Progenitor cell of endocrine pancreas (in vitro differentiated cells): ENCODE measurements around the gene ARHGAP12. TPM values are rescaled to one million over a fixed set of nuclear protein-coding genes. Genes with fewer than 3 reads are reported as not detected.

Experiments
- DNase-seq: peaks from one replicate; pipeline ENCODE4 v3.0.0; 2021; ENCODE audit warnings: low spot score; ENCODE audit not compliant: unreplicated experiment
- H3K27ac Mint-ChIP-seq: 2 replicates; pipeline ENCODE4 v1.8.0; 2021; ENCODE audit warnings: mild to moderate bottlenecking, moderate library complexity, mixed read lengths
- H3K27me3 Mint-ChIP-seq: 2 replicates; pipeline ENCODE4 v1.8.0; 2021; ENCODE audit warnings: mixed read lengths
- H3K36me3 Mint-ChIP-seq: 2 replicates; pipeline ENCODE4 v1.8.0; 2022; ENCODE audit warnings: mixed read lengths; ENCODE audit not compliant: insufficient read depth
- H3K4me1 Mint-ChIP-seq: 2 replicates; pipeline ENCODE4 v1.8.0; 2021; ENCODE audit warnings: low read depth, mixed read lengths
- H3K4me3 Mint-ChIP-seq: 2 replicates; pipeline ENCODE4 v1.8.0; 2021; ENCODE audit warnings: low read depth, mild to moderate bottlenecking, moderate library complexity, mixed read lengths
- H3K9me3 Mint-ChIP-seq: 2 replicates; pipeline ENCODE4 v1.8.0; 2021; ENCODE audit warnings: low read depth, mixed read lengths
- total RNA-seq: library from RNA; stranded (reverse); gene quantifications from 2 replicates; pipeline ENCODE4 v1.2.1, GENCODE V29; 2021
- TF ChIP-seq, protein P1 (sequence below): fragments of 200-600 bp; sonication (generic); IDR thresholded peaks from one replicate; pipeline ENCODE4 v1.5.0; 2021; ENCODE audit warnings: antibody characterized with exemption, mild to moderate bottlenecking; ENCODE audit not compliant: unreplicated experiment

ARHGAP12 gene
- total RNA-seq, 1 donor from 2014 or later = 41.8 TPM

DNA sequence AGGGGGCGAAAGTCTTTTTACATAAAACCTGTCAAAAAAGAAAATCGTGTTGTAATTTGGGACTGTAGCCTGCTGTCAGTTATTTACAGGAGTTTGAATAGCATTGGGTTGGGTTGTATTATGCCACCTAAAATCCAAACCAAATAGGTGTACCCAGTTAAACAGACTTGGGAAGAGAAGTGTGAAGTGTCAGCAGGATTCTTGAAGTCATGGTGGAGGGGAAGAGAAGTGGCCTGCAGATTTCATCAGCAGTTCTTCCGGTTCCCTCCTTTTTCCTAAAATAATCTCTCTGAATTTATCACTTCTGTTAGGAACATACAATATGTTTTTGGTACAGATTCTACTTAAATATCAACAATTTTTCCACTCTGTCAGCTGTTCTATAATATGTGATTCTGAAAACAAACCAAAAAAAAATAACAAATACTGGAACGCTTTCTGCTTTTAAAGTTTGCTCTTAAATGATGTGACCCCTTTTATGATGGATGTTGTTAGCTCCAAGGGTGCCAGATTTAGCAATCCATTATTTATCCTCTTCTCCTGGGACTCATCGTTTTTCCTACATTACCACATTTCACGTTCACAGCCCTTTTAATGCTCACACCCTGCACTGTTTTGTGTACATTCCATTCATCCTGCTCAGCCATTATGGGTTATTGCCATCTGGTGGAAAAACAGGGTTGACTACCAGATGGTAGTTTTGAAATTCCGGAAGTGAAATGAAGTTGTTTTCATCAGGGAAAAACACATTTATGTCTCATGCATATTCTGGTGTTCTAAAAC lies 18.7 kb upstream of the ARHGAP12 start:
- peaks cover 28% of the 10 kb centered on the region for H3K4me1 Mint-ChIP-seq
- H3K27me3 Mint-ChIP-seq = no peaks in the 10 kb centered on the region
- TF ChIP-seq, protein P1, sequence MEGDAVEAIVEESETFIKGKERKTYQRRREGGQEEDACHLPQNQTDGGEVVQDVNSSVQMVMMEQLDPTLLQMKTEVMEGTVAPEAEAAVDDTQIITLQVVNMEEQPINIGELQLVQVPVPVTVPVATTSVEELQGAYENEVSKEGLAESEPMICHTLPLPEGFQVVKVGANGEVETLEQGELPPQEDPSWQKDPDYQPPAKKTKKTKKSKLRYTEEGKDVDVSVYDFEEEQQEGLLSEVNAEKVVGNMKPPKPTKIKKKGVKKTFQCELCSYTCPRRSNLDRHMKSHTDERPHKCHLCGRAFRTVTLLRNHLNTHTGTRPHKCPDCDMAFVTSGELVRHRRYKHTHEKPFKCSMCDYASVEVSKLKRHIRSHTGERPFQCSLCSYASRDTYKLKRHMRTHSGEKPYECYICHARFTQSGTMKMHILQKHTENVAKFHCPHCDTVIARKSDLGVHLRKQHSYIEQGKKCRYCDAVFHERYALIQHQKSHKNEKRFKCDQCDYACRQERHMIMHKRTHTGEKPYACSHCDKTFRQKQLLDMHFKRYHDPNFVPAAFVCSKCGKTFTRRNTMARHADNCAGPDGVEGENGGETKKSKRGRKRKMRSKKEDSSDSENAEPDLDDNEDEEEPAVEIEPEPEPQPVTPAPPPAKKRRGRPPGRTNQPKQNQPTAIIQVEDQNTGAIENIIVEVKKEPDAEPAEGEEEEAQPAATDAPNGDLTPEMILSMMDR = peak; percentile 32
- no peak overlapping the region for H3K4me3 Mint-ChIP-seq
- no peaks in the 10 kb centered on the region for H3K36me3 Mint-ChIP-seq
- H3K9me3 Mint-ChIP-seq = peaks cover 3% of the 10 kb centered on the region
- no peak for DNase-seq
- H3K27ac Mint-ChIP-seq = peak overlapping the region; percentile 3

DNA sequence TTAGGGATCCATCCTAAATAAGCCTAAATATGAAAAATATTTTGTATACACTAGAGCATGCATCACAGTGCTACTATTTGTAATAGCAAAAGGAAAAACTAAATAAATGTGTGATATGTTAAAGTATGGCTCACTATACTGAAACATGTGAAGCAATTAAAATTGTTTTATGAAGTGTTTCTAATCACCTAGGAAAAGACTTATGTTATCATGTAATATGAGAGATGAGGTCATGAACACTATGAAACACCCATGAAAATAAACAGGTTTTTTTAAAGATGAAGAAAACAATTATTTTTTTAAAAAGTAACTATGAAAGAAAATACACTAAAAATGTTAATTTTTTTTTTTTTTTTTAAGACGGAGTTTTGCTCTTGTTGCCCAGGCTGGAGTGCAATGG lies 16.8 kb upstream of the ARHGAP12 start:
- TF ChIP-seq, protein P1 = no peak
- H3K27ac Mint-ChIP-seq = no peak overlapping the region
- H3K4me1 Mint-ChIP-seq = peaks cover 41% of the 10 kb centered on the region
- H3K27me3 Mint-ChIP-seq = no peaks in the 10 kb centered on the region
- H3K4me3 Mint-ChIP-seq = no peak overlapping the region
- no peaks in the 10 kb centered on the region for H3K9me3 Mint-ChIP-seq
- no peak for DNase-seq
- H3K36me3 Mint-ChIP-seq = no peaks in the 10 kb centered on the region

DNA sequence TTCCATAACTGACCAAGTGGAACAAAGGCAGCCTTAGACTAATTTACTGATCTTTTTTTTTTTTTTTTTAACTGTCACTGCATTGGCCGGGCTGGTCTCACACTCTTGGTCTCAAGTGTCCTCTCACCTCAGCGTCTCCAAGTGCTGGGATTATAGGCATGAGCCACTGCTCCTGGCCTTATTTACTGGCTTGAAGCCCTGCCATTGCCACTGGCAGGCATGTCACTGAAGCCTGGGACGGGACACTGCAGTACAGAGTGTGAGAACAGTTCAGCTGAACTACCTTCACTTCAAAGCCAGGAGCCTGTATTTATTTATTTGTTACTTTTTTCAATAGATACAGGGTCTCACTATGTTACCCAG lies 15.4 kb upstream of the ARHGAP12 start:
- Mint-ChIP-seq H3K36me3 (no peaks in the 10 kb centered on the region), H3K9me3 (no peaks in the 10 kb centered on the region), H3K4me1 (peaks cover 51% of the 10 kb centered on the region), H3K27ac (no peak overlapping the region), H3K27me3 (no peaks in the 10 kb centered on the region), H3K4me3 (no peak overlapping the region)
- DNase-seq = no peak
- TF ChIP-seq, protein P1 = no peak

DNA sequence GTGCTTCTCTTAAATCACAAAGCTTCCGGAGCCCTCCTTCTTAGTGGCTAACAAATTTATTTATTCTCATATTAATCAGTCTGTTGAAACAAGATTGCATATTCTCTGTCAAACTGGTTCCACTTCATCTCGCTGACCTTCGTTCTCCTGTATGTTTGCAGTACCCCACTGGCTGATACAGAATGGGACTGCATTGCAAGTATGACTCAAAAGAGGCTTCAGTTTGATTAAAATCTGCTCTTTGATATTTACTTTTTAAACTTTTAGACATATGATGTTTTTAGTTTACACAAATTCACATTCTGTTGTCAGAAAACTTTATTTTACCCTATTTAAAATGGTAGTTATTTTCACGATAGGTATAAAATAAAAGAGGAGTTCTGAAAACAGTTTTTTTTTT lies 14.3 kb upstream of the ARHGAP12 start:
- H3K4me1 Mint-ChIP-seq = peaks cover 50% of the 10 kb centered on the region
- H3K9me3 Mint-ChIP-seq = no peaks in the 10 kb centered on the region
- peak overlapping the region; percentile 93 for H3K27ac Mint-ChIP-seq
- H3K27me3 Mint-ChIP-seq = no peaks in the 10 kb centered on the region
- DNase-seq = no peak
- no peaks in the 10 kb centered on the region for H3K36me3 Mint-ChIP-seq
- TF ChIP-seq, protein P1 = no peak
- peak overlapping the region; percentile 12 for H3K4me3 Mint-ChIP-seq

DNA sequence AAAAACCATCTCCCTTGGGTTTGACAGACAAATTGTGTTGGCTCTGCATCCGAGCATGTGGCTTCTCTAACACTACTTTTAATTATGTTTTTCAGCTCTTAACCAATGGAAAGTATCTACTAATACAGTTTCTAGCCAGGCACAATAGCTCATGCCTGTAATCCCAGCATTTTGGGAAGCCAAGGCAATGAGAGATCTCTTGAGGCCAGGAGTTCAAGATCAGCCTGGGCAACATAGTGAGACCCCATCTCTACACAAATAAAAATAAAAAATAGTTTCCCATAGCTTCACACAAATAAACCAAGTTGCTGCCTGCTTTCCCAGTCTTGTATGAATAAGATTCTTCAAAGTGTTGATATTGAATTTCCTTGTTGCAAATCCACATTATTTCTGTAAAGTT lies 13.8 kb upstream of the ARHGAP12 start:
- peaks cover 46% of the 10 kb centered on the region for H3K4me1 Mint-ChIP-seq

More for the DNA sequence above, 13.8 kb upstream of the ARHGAP12 start:
- H3K9me3 Mint-ChIP-seq = no peaks in the 10 kb centered on the region
- peak overlapping the region; percentile 93 for H3K27ac Mint-ChIP-seq
- no peaks in the 10 kb centered on the region for H3K36me3 Mint-ChIP-seq
- H3K27me3 Mint-ChIP-seq = no peaks in the 10 kb centered on the region
- TF ChIP-seq, protein P1 = no peak
- H3K4me3 Mint-ChIP-seq = peak overlapping the region; percentile 12
- DNase-seq = no peak
